Gastroesophageal sphincter (tissue), 3 donors: Measurements from ENCODE around the gene VWC2.

ENCODE experiments used
- POLR2A ChIP-seq, 2 donors: fragments of 450-650 bp; IDR thresholded peaks; one replicate each; pipeline ENCODE4 v1.6.1; 2017; ENCODE audit warnings: antibody characterized with exemption in 2 of 2, mild to moderate bottlenecking in 2 of 2, moderate library complexity in 1 of 2
- TF ChIP-seq, protein P1 (sequence below), 4 experiments: fragments of 200-600 bp in 2 of 4; fragments of 450-650 bp in 2 of 4; sonication (generic) in 1 of 4; IDR thresholded peaks; one replicate each; pipeline ENCODE4 v1.5.1; 2017 to 2019; ENCODE audit warnings: antibody characterized with exemption in 4 of 4, mild to moderate bottlenecking in 2 of 4, moderate library complexity in 2 of 4

DNA sequence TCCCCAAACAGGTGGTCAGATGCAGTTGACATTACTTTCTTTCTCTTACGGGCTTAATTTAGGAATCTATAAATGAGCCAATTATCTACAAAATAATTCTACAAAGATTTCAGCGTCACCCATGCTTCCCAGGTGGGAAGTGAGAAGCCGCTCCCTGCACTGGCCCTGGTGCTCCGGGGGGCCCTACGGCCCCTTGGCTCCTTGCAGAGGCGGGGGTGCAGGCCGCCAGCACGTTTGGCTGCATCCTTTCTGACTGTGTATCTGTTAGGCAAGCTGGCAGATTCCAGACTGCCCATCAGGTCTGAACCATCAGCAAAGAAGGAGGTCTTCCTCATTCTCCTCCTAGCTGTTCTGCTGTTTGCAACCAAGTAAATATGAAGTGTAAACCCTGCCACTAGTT is 16.3 kb downstream of the VWC2 start:
- TF ChIP-seq, protein P1, sequence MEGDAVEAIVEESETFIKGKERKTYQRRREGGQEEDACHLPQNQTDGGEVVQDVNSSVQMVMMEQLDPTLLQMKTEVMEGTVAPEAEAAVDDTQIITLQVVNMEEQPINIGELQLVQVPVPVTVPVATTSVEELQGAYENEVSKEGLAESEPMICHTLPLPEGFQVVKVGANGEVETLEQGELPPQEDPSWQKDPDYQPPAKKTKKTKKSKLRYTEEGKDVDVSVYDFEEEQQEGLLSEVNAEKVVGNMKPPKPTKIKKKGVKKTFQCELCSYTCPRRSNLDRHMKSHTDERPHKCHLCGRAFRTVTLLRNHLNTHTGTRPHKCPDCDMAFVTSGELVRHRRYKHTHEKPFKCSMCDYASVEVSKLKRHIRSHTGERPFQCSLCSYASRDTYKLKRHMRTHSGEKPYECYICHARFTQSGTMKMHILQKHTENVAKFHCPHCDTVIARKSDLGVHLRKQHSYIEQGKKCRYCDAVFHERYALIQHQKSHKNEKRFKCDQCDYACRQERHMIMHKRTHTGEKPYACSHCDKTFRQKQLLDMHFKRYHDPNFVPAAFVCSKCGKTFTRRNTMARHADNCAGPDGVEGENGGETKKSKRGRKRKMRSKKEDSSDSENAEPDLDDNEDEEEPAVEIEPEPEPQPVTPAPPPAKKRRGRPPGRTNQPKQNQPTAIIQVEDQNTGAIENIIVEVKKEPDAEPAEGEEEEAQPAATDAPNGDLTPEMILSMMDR (IDR thresholded peaks at IDR 0.05) = no peak
- TF ChIP-seq POLR2A (IDR thresholded peaks at IDR 0.05) = no peak
